ENCODE data around the gene LPO.

DNA sequence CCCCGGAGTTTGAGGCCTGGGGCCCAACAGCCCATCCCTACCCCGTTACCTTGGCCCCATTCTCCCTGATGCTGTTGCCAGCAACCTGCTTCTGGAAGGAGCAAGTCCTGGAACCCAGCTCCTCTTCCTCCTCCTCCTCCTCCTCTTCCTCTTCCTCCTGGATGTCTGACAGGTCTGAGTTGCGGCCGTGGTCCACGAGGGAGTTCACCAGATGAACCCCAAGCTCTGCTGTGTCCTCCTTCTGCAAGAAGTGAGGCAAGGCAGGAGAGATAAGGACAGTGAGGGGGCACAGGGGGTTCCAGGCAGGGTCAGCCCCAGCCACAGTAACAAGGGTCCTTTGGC lies 71.5 kb downstream of the LPO start:
- TF ChIP-seq ZBTB7A (IDR thresholded peaks at IDR 0.05; ENCODE audit: low read depth) (no peak), CEBPB (IDR thresholded peaks at IDR 0.05) (no peak), EP300 (IDR thresholded peaks at IDR 0.05; ENCODE audit: borderline replicate concordance) (no peak), FOXM1 (IDR thresholded peaks at IDR 0.05; ENCODE audit: borderline replicate concordance, low read depth) (no peak), CREB1 (IDR thresholded peaks at IDR 0.05; ENCODE audit: low read depth) (no peak)
- TF ChIP-seq, protein P1, sequence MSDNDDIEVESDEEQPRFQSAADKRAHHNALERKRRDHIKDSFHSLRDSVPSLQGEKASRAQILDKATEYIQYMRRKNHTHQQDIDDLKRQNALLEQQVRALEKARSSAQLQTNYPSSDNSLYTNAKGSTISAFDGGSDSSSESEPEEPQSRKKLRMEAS (IDR thresholded peaks at IDR 0.05), result no peak
